PC-9 (cell line): ENCODE measurements around the gene OLFML2A. TPM values are rescaled to one million over a fixed set of nuclear protein-coding genes. Genes with fewer than 3 reads are reported as not detected.

Experiments
- BruUV-seq: library from RNA; stranded (reverse); fragments of 400-500 nt; replicated peaks from 2 replicates; lab custom pipeline; 2021; lab: Mats Ljungman, UMichigan
- CTCF ChIA-PET: fragments of 300-600 bp; sonication (Branson Sonifier 250); formaldehyde crosslinking; loops from one replicate; lab custom pipeline; 2022; ENCODE audit warnings: antibody characterized with exemption; lab: Charles Lee
- POLR2A ChIA-PET: fragments of 300-600 bp; sonication (Branson Sonifier 250); formaldehyde crosslinking; loops from one replicate; lab custom pipeline; 2022; ENCODE audit warnings: antibody characterized with exemption; ENCODE audit not compliant: unreplicated experiment; lab: Charles Lee
- DNase-seq, 2 experiments: peaks; one replicate each; pipeline versions ENCODE4 v3.0.0 to v3.0.0-alpha.2; 2015 to 2022; ENCODE audit warnings: mixed read lengths in 1 of 2
- H2AFZ ChIP-seq: fragments of 200-600 bp; sonication (generic); 2 replicates; pipeline ENCODE4 v1.8.1; 2017; ENCODE audit warnings: antibody characterized with exemption
- H3F3A ChIP-seq: fragments of 200-600 bp; sonication (generic); 2 replicates; pipeline ENCODE4 v1.8.1; 2017; ENCODE audit warnings: antibody characterized with exemption, mild to moderate bottlenecking, low read depth; ENCODE audit not compliant: insufficient read depth
- H3K27ac ChIP-seq: fragments of 200-600 bp; sonication (generic); 2 replicates; pipeline ENCODE4 v1.6.1; 2016; ENCODE audit warnings: mixed run types
- H3K27me3 ChIP-seq: fragments of 200-600 bp; sonication (generic); 2 replicates; pipeline ENCODE4 v1.6.1; 2016; ENCODE audit warnings: low read depth, mixed run types; ENCODE audit not compliant: insufficient read depth
- H3K36me3 ChIP-seq: fragments of 200-600 bp; sonication (generic); 2 replicates; pipeline ENCODE4 v1.6.1; 2016; ENCODE audit warnings: low read depth, mixed run types
- H3K4me1 ChIP-seq: fragments of 200-600 bp; sonication (generic); replicated peaks from 2 replicates; pipeline ENCODE4 v1.6.1; 2016; ENCODE audit warnings: mixed run types; ENCODE audit not compliant: insufficient read depth
- H3K4me2 ChIP-seq: fragments of 200-600 bp; sonication (generic); 2 replicates; pipeline ENCODE4 v1.6.1; 2017; ENCODE audit warnings: mixed run types
- H3K4me3 ChIP-seq: fragments of 200-600 bp; sonication (generic); 2 replicates; pipeline ENCODE4 v1.6.1; 2016; ENCODE audit warnings: mixed run types
- H3K79me2 ChIP-seq: fragments of 200-600 bp; sonication (generic); 2 replicates; pipeline ENCODE4 v1.6.1; 2017; ENCODE audit warnings: low read depth, mixed run types
- H3K9me2 ChIP-seq: fragments of 200-600 bp; sonication (generic); 2 replicates; pipeline ENCODE4 v1.8.1; 2017; ENCODE audit warnings: mild to moderate bottlenecking; ENCODE audit not compliant: insufficient read depth
- H3K9me3 ChIP-seq: fragments of 200-600 bp; sonication (generic); 2 replicates; pipeline ENCODE4 v1.8.1; 2016; ENCODE audit warnings: low read depth; ENCODE audit not compliant: insufficient read depth
- H4K20me1 ChIP-seq: fragments of 200-600 bp; sonication (generic); 2 replicates; pipeline ENCODE4 v1.8.1; 2017; ENCODE audit not compliant: insufficient read depth
- CTCF ChIP-seq: fragments of 200-600 bp; sonication (generic); conservative IDR thresholded peaks from 2 replicates; pipeline ENCODE4 v1.6.1; 2017; ENCODE audit warnings: mixed run types, antibody characterized with exemption, mild to moderate bottlenecking, moderate library complexity
- EZH2 ChIP-seq: fragments of 200-600 bp; sonication (generic); IDR thresholded peaks from 2 replicates; pipeline ENCODE4 v1.8.0; 2017; ENCODE audit warnings: antibody characterized with exemption, low read depth
- intact Hi-C: fragments of 100-400 bp; cut with micrococcal nuclease; formaldehyde crosslinking; loops from one replicate; pipeline ENCODE4 v1.10.0; 2022; ENCODE audit not compliant: unreplicated experiment
- total RNA-seq: library from RNA; stranded (reverse); gene quantifications from 2 replicates; pipeline ENCODE4 v1.2.3, GENCODE V29; 2021

Gene OLFML2A
- total RNA-seq, 1 experiment from 2014 or later, result 5.7 TPM

DNA sequence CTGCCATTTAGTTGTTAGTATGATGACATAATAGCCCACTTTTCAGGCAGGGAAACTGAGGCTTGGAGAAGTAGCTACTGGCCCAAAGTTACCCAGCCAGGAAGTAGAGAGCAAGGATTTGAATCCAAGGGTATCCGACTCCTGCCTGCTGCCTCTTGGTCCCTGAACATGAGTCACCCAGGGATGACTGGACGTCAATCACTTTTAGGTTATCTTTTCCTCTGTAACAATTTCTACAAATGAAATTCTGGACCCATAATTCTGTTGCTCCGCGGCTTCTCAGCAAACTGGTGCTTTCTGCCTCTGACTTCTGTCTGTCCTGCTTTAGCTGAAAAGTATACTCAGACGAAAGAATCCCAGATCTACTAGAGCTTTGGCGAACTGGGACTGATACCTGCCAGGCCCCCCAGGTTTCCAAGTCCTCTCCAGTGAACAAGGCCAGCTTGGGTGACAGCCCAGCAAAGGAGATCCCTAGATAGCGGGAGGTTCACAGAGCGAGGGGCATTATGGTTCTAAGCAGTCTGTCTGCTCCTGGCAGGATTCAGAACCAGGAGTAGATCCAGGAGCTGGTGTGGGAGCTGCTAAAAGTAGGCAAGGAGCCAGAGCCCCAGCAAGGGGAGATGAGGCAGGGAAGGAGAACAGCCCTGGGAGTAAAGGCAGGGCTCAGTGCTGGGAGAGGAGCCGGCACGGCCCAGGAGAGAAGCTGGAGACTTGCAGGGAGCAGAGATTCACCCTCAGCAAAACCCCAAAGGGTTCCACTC is 20.6 kb downstream of the OLFML2A start:
- H3F3A ChIP-seq, result peaks cover 4% of the 10 kb centered on the region; the same call in 1 of the 2 replicates
- H3K27me3 ChIP-seq, result no peaks in the 10 kb centered on the region
- POLR2A ChIA-PET, result no interaction called here
- no peak for DNase-seq
- no peak overlapping the region for H3K4me3 ChIP-seq
- no peaks in the 10 kb centered on the region for H3K4me1 ChIP-seq
- intact Hi-C loops, result no loop called here
- no peaks in the 10 kb centered on the region for H3K79me2 ChIP-seq
- no peak overlapping the region for H3K4me2 ChIP-seq
- no peaks in the 10 kb centered on the region for H4K20me1 ChIP-seq
- no peaks in the 10 kb centered on the region for H3K9me2 ChIP-seq
- no peaks in the 10 kb centered on the region for H3K9me3 ChIP-seq
- TF ChIP-seq CTCF (no peak), EZH2 (no peak)
- H3K27ac ChIP-seq, result no peak overlapping the region
- no peaks in the 10 kb centered on the region for H3K36me3 ChIP-seq
- BruUV-seq, result no TSS peak
- CTCF ChIA-PET, result interaction anchor here (0.6 to 1.7 kb wide), 2 partner anchors 49 to 520 kb away, joined by 3 to 5 read pairs; no protein-coding TSS in a partner anchor
- H2AFZ ChIP-seq, result no peak overlapping the region

GRCh38 chr9:124799274-124800006 is 22.5 kb downstream of the OLFML2A start:
- Histone ChIP-seq H3K4me3 (no peak overlapping the region), H2AFZ (no peak overlapping the region), H3K9me2 (no peaks in the 10 kb centered on the region), H3K27me3 (no peaks in the 10 kb centered on the region), H3K27ac (no peak overlapping the region), H3K9me3 (no peaks in the 10 kb centered on the region), H3F3A (peaks cover 4% of the 10 kb centered on the region; the same call in 1 of the 2 replicates), H3K4me2 (no peak overlapping the region), H3K79me2 (no peaks in the 10 kb centered on the region), H4K20me1 (no peaks in the 10 kb centered on the region), H3K36me3 (no peaks in the 10 kb centered on the region), H3K4me1 (no peaks in the 10 kb centered on the region)
- no peak for DNase-seq
- no TSS peak for BruUV-seq
- intact Hi-C loops, result no loop called here
- TF ChIP-seq EZH2 (no peak), CTCF (no peak)
- ChIA-PET POLR2A (interaction anchor here (0.6 kb wide), 1 partner anchor 19 kb away, joined by 3 read pairs; no protein-coding TSS in a partner anchor), CTCF (no interaction called here)
